H1 (cell line): ENCODE measurements around the gene ANXA6. TPM values are rescaled to one million over a fixed set of nuclear protein-coding genes. Genes with fewer than 3 reads are reported as not detected.

Source experiments
- BCL11A ChIP-seq, 2 experiments: IDR thresholded peaks; one replicate each; pipeline ENCODE4 v1.6.1; 2011; ENCODE audit warnings: low read depth in 2 of 2, low read length in 2 of 2, mild to moderate bottlenecking in 2 of 2
- CBX5 ChIP-seq: fragments of 300-800, 300-1000 bp; sonication (generic); IDR thresholded peaks from 2 replicates; pipeline ENCODE4 v1.7.1; 2016; ENCODE audit warnings: antibody characterized with exemption, low read length, low read depth
- CEBPB ChIP-seq: IDR thresholded peaks from 2 replicates; pipeline ENCODE4 v1.6.1; 2012; ENCODE audit warnings: low read depth, low read length
- CTBP2 ChIP-seq: IDR thresholded peaks from 2 replicates; pipeline ENCODE4 v1.7.0; 2011; ENCODE audit warnings: borderline replicate concordance, mild to moderate bottlenecking, moderate library complexity, mixed read lengths, low read length; ENCODE audit not compliant: insufficient read depth, insufficient read length
- EZH2 ChIP-seq: fragments of 200-600 bp; sonication (generic); IDR thresholded peaks from 2 replicates; pipeline ENCODE4 v1.7.1; 2012; ENCODE audit warnings: low read depth, mild to moderate bottlenecking, moderate library complexity, low read length, inconsistent platforms; ENCODE audit not compliant: severe bottlenecking
- FOSL1 ChIP-seq: IDR thresholded peaks from 2 replicates; pipeline ENCODE4 v1.6.1; 2011; ENCODE audit warnings: mild to moderate bottlenecking, low read depth, low read length, moderate library complexity; ENCODE audit not compliant: insufficient read depth
- GTF2F1 ChIP-seq: IDR thresholded peaks from 2 replicates; pipeline ENCODE4 v1.6.1; 2012; ENCODE audit warnings: low read depth, low read length, improper control_type of control experiment, borderline replicate concordance
- HDAC2 ChIP-seq, 2 experiments: fragments of 300-600 bp in 1 of 2; sonication (generic) in 1 of 2; IDR thresholded peaks; 2 replicates each; pipeline ENCODE4 v1.6.1; 2011 to 2012; ENCODE audit warnings: low read depth in 2 of 2, low read length in 2 of 2, mild to moderate bottlenecking in 2 of 2, moderate library complexity in 2 of 2, borderline replicate concordance in 1 of 2, inconsistent platforms in 1 of 2
- JUN ChIP-seq: IDR thresholded peaks from 2 replicates; pipeline ENCODE4 v1.6.1; 2011; ENCODE audit warnings: low read depth, mild to moderate bottlenecking, improper control_type of control experiment, low read length
- KDM4A ChIP-seq: IDR thresholded peaks from one replicate; pipeline ENCODE4 v1.7.1; 2012; ENCODE audit warnings: low read depth, mild to moderate bottlenecking, moderate library complexity, low read length, inconsistent platforms; ENCODE audit not compliant: severe bottlenecking
- NRF1 ChIP-seq: IDR thresholded peaks from 2 replicates; pipeline ENCODE4 v1.6.1; 2011; ENCODE audit warnings: mild to moderate bottlenecking, low read depth, low read length, improper control_type of control experiment
- POLR2AphosphoS5 ChIP-seq: IDR thresholded peaks from 2 replicates; pipeline ENCODE4 v1.6.1; 2011; ENCODE audit warnings: low read depth, low read length
- POU5F1 ChIP-seq: IDR thresholded peaks from 2 replicates; pipeline ENCODE4 v1.6.1; 2011; ENCODE audit warnings: low read depth, mild to moderate bottlenecking, low read length, moderate library complexity
- RNF2 ChIP-seq: fragments of 200-900, 300-1000 bp; sonication (generic); IDR thresholded peaks from 2 replicates; pipeline ENCODE4 v1.7.1; 2016; ENCODE audit warnings: borderline replicate concordance, low read depth, mild to moderate bottlenecking, antibody characterized with exemption, low read length; ENCODE audit not compliant: poor library complexity, severe bottlenecking; ENCODE audit errors: missing control alignments
- SAP30 ChIP-seq: fragments of 300-600 bp; sonication (generic); IDR thresholded peaks from 2 replicates; pipeline ENCODE4 v1.7.1; 2012; ENCODE audit warnings: low read length, moderate library complexity, mild to moderate bottlenecking, inconsistent platforms; ENCODE audit not compliant: insufficient read depth, insufficient replicate concordance
- SUZ12 ChIP-seq: fragments of 200-600 bp; sonication (generic); IDR thresholded peaks from 2 replicates; pipeline ENCODE4 v1.6.1; 2012; ENCODE audit warnings: mild to moderate bottlenecking, inconsistent platforms, low read length, moderate library complexity, mixed read lengths
- TBP ChIP-seq: IDR thresholded peaks from 2 replicates; pipeline ENCODE4 v1.6.1; 2011; ENCODE audit warnings: low read depth, low read length, improper control_type of control experiment
- TCF12 ChIP-seq: IDR thresholded peaks from 2 replicates; pipeline ENCODE4 v1.6.1; 2011; ENCODE audit warnings: low read depth, mild to moderate bottlenecking, low read length
- TEAD4 ChIP-seq: IDR thresholded peaks from 2 replicates; pipeline ENCODE4 v1.6.1; 2012; ENCODE audit warnings: low read depth, low read length, inconsistent platforms, mixed read lengths
- USF2 ChIP-seq: IDR thresholded peaks from 2 replicates; pipeline ENCODE4 v1.6.1; 2011; ENCODE audit warnings: low read length, improper control_type of control experiment
- polyA plus RNA-seq, 7 experiments: library from polyadenylated mRNA; depleted of rRNA in 3 of 7; stranded (reverse) in 5 of 7; unstranded in 2 of 7; fragments of >200 nt in 5 of 7; fragments of 200-250 nt in 2 of 7; gene quantifications; 1 replicate in 5 of 7; 2 replicates in 1 of 7; 4 replicates in 1 of 7; pipeline versions ENCODE4 v1.2.1 to v1.2.3, GENCODE V29; 2011 to 2013; ENCODE audit warnings: missing spikeins in 2 of 7, mixed read lengths in 2 of 7
- total RNA-seq: library from RNA; stranded (reverse); fragmentation: NEBNext Ultra II Directional; extraction: Animal tissue kit (Norgen Biotek cat#: 25700); gene quantifications from 2 replicates; pipeline ENCODE4 v1.2.1, GENCODE V29; 2021
- TF ChIP-seq, protein P1 (sequence below): IDR thresholded peaks from 2 replicates; pipeline ENCODE4 v1.6.1; 2012; ENCODE audit warnings: inconsistent platforms

The ANXA6 gene
- total and polyA plus RNA-seq, 2 of the 8 experiments (the other 6 are each of a cell fraction or from before 2014, with no cell fraction given) = 61.3 to 78.6 TPM

DNA sequence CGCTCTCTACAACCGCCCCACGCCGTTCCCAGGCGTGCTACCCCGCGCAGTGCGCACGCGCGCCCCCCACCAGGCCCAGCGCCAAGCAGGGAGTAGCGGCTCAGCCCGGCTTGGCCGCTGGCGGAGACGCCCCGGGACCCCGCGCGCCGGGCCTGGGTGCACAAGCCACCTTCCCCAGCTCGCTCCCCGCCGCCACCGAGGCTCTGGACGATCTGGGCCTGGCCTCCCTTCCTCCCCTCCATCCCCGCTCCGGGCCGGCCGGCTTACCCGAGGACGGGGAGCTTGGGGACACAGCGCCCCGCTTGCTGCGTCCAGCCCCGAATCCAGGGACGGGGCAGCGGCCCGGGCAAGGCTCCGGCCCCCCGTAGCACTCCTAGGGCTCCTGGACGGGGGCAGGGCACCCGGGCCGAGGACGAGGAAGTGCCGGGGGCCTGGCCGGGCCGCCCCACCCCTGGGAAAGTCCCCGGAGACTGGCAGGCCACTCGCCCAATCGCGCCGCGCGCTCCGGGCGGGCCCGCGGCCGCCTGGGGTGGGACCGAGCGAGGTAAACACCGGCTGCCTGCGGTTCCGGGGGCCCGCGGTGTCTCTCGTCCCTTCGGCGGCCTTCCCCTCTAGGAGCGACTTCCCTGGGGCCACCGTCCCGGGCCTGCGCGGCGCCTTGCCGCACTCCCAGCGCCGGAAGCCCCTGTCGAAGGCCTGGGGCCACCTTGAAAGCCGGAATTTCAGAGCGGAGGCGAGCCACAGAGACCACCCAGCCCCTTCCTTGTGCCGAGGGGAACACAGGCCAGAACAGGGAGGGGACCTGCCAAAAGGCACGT is 76.8 kb downstream of the ANXA6 start, which contains the start of gene TNIP1 (continued):
- TF ChIP-seq GTF2F1 (no peak), BCL11A (IDR thresholded peaks at IDR 0.05; ENCODE audit: low read depth in 2 of 2, low read length in 2 of 2) (no peak), TBP (peak; percentile 14; the same call in 1 of the 2 replicates), TEAD4 (0 out of 2 replicates have a peak, but pooled peaks have one; percentile 7), NRF1 (peak; percentile 41; the same call in 1 of the 2 replicates), USF2 (no peak), FOSL1 (no peak), EZH2 (no peak), CTBP2 (peak; percentile 62), RNF2 (no peak), POLR2AphosphoS5 (no peak), CEBPB (no peak), CBX5 (no peak), SAP30 (no peak), JUN (no peak), TCF12 (no peak), POU5F1 (no peak), HDAC2 (IDR thresholded peaks at IDR 0.05; ENCODE audit: borderline replicate concordance in 1 of 2, low read depth in 2 of 2, low read length in 2 of 2) (peak in 1 of 2 experiments; percentile 80; a peak in 1 of 4 replicates), KDM4A (peak; percentile 98), SUZ12 (no peak)
- TF ChIP-seq, protein P1, sequence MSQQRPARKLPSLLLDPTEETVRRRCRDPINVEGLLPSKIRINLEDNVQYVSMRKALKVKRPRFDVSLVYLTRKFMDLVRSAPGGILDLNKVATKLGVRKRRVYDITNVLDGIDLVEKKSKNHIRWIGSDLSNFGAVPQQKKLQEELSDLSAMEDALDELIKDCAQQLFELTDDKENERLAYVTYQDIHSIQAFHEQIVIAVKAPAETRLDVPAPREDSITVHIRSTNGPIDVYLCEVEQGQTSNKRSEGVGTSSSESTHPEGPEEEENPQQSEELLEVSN = no peak
